Neuronal stem cell (in vitro differentiated cells): ENCODE data around the gene PRRC1.
A peak's percentile ranks its signal among the peaks of the same experiment; 100 is the strongest.

ENCODE experiments used
- DNase-seq: peaks from one replicate; pipeline ENCODE4 v3.0.0-alpha.2; 2013; ENCODE audit warnings: low spot score
- H2AFZ ChIP-seq: one replicate; pipeline ENCODE4 v1.6.1; 2013; ENCODE audit warnings: mild to moderate bottlenecking, low read length, inconsistent platforms
- H2AK5ac ChIP-seq: 2 replicates; pipeline ENCODE4 v1.6.1; 2013; ENCODE audit warnings: low read depth, mild to moderate bottlenecking, inconsistent platforms, low read length, moderate library complexity, mixed read lengths
- H2BK120ac ChIP-seq: 2 replicates; pipeline ENCODE4 v1.6.1; 2013; ENCODE audit warnings: low read depth, mild to moderate bottlenecking, inconsistent platforms, low read length, moderate library complexity, mixed read lengths
- H2BK12ac ChIP-seq: one replicate; pipeline ENCODE4 v1.6.1; 2013; ENCODE audit warnings: low read length, inconsistent platforms
- H2BK15ac ChIP-seq: 2 replicates; pipeline ENCODE4 v1.6.1; 2013; ENCODE audit warnings: mild to moderate bottlenecking, low read length, inconsistent platforms, mixed read lengths
- H2BK5ac ChIP-seq: one replicate; pipeline ENCODE4 v1.6.1; 2013; ENCODE audit warnings: inconsistent platforms, mild to moderate bottlenecking, low read length, moderate library complexity
- H3K14ac ChIP-seq: one replicate; pipeline ENCODE4 v1.6.1; 2013; ENCODE audit warnings: low read length, inconsistent platforms
- H3K18ac ChIP-seq: 2 replicates; pipeline ENCODE4 v1.6.1; 2013; ENCODE audit warnings: low read length, inconsistent platforms
- H3K23ac ChIP-seq: 2 replicates; pipeline ENCODE4 v1.6.1; 2013; ENCODE audit warnings: low read depth, mild to moderate bottlenecking, mixed read lengths, low read length, inconsistent platforms; ENCODE audit not compliant: poor library complexity
- H3K27ac ChIP-seq: replicated peaks from 3 replicates; pipeline ENCODE4 v1.5.1; 2013; ENCODE audit warnings: low read length, inconsistent platforms
- H3K27me3 ChIP-seq, 3 experiments: 2 replicates each; pipeline ENCODE4 v1.6.1; 2013; ENCODE audit warnings: low read length in 3 of 3, mild to moderate bottlenecking in 2 of 3, inconsistent platforms in 1 of 3, low read depth in 1 of 3, mixed read lengths in 1 of 3, moderate library complexity in 1 of 3; ENCODE audit not compliant: control insufficient read depth in 3 of 3, insufficient read depth in 3 of 3
- H3K36me3 ChIP-seq, 2 donors: replicated peaks in 1 of 2; 2 replicates each; pipeline ENCODE4 v1.6.1; 2013; ENCODE audit warnings: low read length in 2 of 2; ENCODE audit not compliant: control insufficient read depth in 2 of 2, insufficient read depth in 2 of 2
- H3K4ac ChIP-seq: 2 replicates; pipeline ENCODE4 v1.6.1; 2013; ENCODE audit warnings: inconsistent platforms, mild to moderate bottlenecking, low read length, moderate library complexity
- H3K4me1 ChIP-seq, 2 donors: 1 replicate in 1 of 2; 2 replicates in 1 of 2; pipeline ENCODE4 v1.6.1; 2013; ENCODE audit warnings: low read length in 2 of 2, low read depth in 1 of 2; ENCODE audit not compliant: control insufficient read depth in 2 of 2, insufficient read depth in 1 of 2
- H3K4me2 ChIP-seq: one replicate; pipeline ENCODE4 v1.6.1; 2013; ENCODE audit warnings: mild to moderate bottlenecking, low read length, inconsistent platforms; ENCODE audit not compliant: insufficient read depth, poor library complexity, severe bottlenecking
- H3K4me3 ChIP-seq, 2 donors: 2 replicates each; pipeline ENCODE4 v1.5.1; 2013; ENCODE audit warnings: low read length in 2 of 2, mild to moderate bottlenecking in 2 of 2, inconsistent platforms in 1 of 2, moderate library complexity in 1 of 2
- H3K79me1 ChIP-seq: one replicate; pipeline ENCODE4 v1.6.1; 2013; ENCODE audit warnings: low read depth, mild to moderate bottlenecking, inconsistent platforms, low read length, moderate library complexity
- H3K9ac ChIP-seq: one replicate; pipeline ENCODE4 v1.6.1; 2013; ENCODE audit warnings: mild to moderate bottlenecking, low read depth, low read length, inconsistent platforms; ENCODE audit not compliant: poor library complexity
- H3K9me3 ChIP-seq, 2 donors: replicated peaks in 1 of 2; 2 replicates each; pipeline versions ENCODE3 to v1.6.1; 2013; ENCODE audit warnings: low read length in 2 of 2, mild to moderate bottlenecking in 2 of 2, inconsistent platforms in 1 of 2, low read depth in 1 of 2, mixed read lengths in 1 of 2, moderate library complexity in 1 of 2; ENCODE audit not compliant: control insufficient read depth in 2 of 2, insufficient read depth in 1 of 2
- H4K8ac ChIP-seq: one replicate; pipeline ENCODE4 v1.6.1; 2013; ENCODE audit warnings: low read depth, mild to moderate bottlenecking, inconsistent platforms, low read length, moderate library complexity
- H4K91ac ChIP-seq: one replicate; pipeline ENCODE4 v1.6.1; 2013; ENCODE audit warnings: low read length, low read depth, mild to moderate bottlenecking, inconsistent platforms; ENCODE audit not compliant: poor library complexity
- WGBS, 2 donors: extraction: QIAGEN DNeasy Blood & Tissue Kit; methylation state at CpG; one replicate each; pipeline ENCODE4 v1.1.7; 2013; ENCODE audit warnings: missing lambda C conversion rate in 2 of 2, mixed read lengths in 1 of 2; ENCODE audit not compliant: insufficient read length in 2 of 2, insufficient replicate concordance in 1 of 2; ENCODE audit errors: extremely low coverage in 2 of 2; 5-methylcytosine and 5-hydroxymethylcytosine counted together

The PRRC1 gene

DNA sequence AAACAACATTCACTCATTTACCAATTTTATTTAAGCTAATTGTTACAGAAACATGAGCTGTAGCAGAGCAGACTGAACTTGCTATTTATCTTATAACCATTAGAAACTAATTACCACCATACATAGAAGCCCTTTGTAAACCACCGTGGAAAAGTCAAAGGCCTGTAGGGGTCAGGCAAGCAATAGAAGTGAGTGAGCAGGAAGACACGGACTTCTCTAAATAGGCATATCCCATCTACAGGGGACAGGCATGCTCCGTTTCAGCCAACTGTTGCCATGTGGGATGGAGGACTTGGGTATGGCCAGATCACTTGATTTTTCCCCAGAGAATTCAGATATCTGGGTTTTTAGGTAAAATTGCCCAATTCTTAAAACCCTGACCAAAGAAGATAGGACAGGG, 44.8 kb downstream of the PRRC1 start:
- H3K4ac ChIP-seq = no peak overlapping the region
- H3K4me2 ChIP-seq = no peak overlapping the region
- H2BK12ac ChIP-seq = no peak overlapping the region
- no peak overlapping the region for H2BK5ac ChIP-seq
- H2BK15ac ChIP-seq = no peak overlapping the region
- H3K27ac ChIP-seq = no peak overlapping the region
- no peaks in the 10 kb centered on the region for H3K4me1 ChIP-seq
- H3K79me1 ChIP-seq = no peaks in the 10 kb centered on the region
- H3K14ac ChIP-seq = no peak overlapping the region
- H4K91ac ChIP-seq = no peak overlapping the region
- H2AK5ac ChIP-seq = no peak overlapping the region
- WGBS, 2 donors = no CpG with 5 or more reads among the region's 3 CpGs
- H2AFZ ChIP-seq = no peak overlapping the region
- DNase-seq = peak; percentile 8
- no peak overlapping the region for H2BK120ac ChIP-seq
- H3K27me3 ChIP-seq = no peaks in the 10 kb centered on the region
- H4K8ac ChIP-seq = no peak overlapping the region
- no peak overlapping the region for H3K4me3 ChIP-seq
- no peaks in the 10 kb centered on the region for H3K9me3 ChIP-seq
- H3K18ac ChIP-seq = no peak overlapping the region
- H3K9ac ChIP-seq = no peak overlapping the region
- no peak overlapping the region for H3K23ac ChIP-seq
- H3K36me3 ChIP-seq = no peaks in the 10 kb centered on the region

DNA sequence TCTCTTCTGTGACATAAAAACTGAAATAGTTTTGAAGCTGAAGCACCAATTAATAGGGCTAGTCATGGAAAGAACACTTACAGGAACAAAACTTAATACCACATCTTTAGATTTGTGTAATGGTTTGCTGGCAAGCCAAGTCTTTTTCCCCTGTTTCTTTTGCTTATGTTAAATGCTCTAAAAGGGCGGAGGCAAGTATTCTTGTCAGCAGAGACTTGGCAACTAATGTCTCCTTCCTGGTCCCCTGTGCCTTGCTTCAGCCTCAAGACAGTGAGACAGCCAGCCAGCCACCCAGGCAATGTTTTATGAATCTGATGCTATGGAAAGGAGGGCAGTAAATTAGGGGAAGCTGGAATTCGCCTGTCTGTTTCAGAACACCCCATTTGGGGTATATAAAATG, 45.7 kb downstream of the PRRC1 start:
- Histone ChIP-seq H3K27ac (no peak overlapping the region), H3K23ac (no peak overlapping the region), H2BK15ac (no peak overlapping the region), H3K9ac (no peak overlapping the region), H2BK12ac (no peak overlapping the region), H3K14ac (no peak overlapping the region), H4K91ac (no peak overlapping the region), H2BK5ac (no peak overlapping the region), H2AFZ (no peak overlapping the region), H3K4me1 (no peaks in the 10 kb centered on the region), H2BK120ac (no peak overlapping the region), H3K18ac (no peak overlapping the region), H3K4me2 (no peak overlapping the region), H2AK5ac (no peak overlapping the region), H3K36me3 (no peaks in the 10 kb centered on the region), H3K4me3 (no peak overlapping the region), H4K8ac (no peak overlapping the region), H3K27me3 (no peaks in the 10 kb centered on the region), H3K9me3 (no peaks in the 10 kb centered on the region), H3K4ac (no peak overlapping the region), H3K79me1 (no peaks in the 10 kb centered on the region)
- DNase-seq = no peak
- WGBS, 2 donors = no CpG with 5 or more reads among the region's 2 CpGs

DNA sequence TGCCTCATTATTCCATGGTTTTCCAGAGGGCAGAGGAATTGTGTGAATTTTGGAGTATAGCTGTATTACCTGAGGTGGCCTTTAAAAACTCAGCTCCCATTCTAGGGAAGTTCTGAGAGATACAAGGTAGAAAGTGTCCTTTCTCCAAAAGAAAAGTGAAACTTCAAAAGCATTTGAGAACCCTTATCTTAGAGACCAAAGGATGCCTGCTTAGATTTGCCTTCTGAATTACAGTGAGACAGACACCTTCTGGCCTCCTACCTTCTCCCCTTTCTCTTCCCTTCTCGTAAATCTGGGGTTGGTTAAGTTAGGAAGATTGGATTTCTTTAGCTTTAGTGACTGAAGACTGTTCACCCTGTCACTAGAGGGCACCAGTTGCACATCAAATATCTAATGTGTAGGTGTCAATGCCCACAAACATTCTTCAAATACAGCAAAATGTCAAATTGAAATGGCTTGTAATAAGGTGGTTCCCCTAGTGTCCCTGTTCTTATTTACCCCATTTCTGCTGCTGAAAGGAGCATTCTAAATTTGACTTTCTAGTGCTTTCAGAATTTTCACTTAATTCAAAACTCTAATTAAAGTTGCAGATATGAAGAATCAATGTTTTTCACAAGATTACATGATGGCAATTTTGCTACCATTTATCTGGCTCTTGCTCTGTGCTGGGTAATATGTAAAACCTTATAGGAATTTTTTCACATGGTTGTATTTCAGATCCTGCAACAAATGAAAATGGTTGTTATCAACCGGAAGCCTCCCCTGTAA, 46.7 kb downstream of the PRRC1 start:
- no peaks in the 10 kb centered on the region for H3K4me1 ChIP-seq
- no peak overlapping the region for H3K23ac ChIP-seq
- no peak overlapping the region for H4K91ac ChIP-seq
- H3K36me3 ChIP-seq = no peaks in the 10 kb centered on the region
- H2BK120ac ChIP-seq = no peak overlapping the region
- H2BK12ac ChIP-seq = no peak overlapping the region
- no peak overlapping the region for H3K18ac ChIP-seq
- WGBS, 2 donors = no CpG with 5 or more reads among the region's 2 CpGs
- DNase-seq = peak; percentile 65
- H3K4ac ChIP-seq = no peak overlapping the region
- H3K27ac ChIP-seq = no peak overlapping the region
- H4K8ac ChIP-seq = no peak overlapping the region
- no peak overlapping the region for H3K4me3 ChIP-seq
- no peak overlapping the region for H2BK5ac ChIP-seq
- H2AFZ ChIP-seq = no peak overlapping the region
- H2AK5ac ChIP-seq = no peak overlapping the region
- no peaks in the 10 kb centered on the region for H3K9me3 ChIP-seq
- H3K79me1 ChIP-seq = no peaks in the 10 kb centered on the region
- H3K4me2 ChIP-seq = no peak overlapping the region
- H3K14ac ChIP-seq = no peak overlapping the region
- no peak overlapping the region for H3K9ac ChIP-seq
- H3K27me3 ChIP-seq = no peaks in the 10 kb centered on the region
- H2BK15ac ChIP-seq = no peak overlapping the region

DNA sequence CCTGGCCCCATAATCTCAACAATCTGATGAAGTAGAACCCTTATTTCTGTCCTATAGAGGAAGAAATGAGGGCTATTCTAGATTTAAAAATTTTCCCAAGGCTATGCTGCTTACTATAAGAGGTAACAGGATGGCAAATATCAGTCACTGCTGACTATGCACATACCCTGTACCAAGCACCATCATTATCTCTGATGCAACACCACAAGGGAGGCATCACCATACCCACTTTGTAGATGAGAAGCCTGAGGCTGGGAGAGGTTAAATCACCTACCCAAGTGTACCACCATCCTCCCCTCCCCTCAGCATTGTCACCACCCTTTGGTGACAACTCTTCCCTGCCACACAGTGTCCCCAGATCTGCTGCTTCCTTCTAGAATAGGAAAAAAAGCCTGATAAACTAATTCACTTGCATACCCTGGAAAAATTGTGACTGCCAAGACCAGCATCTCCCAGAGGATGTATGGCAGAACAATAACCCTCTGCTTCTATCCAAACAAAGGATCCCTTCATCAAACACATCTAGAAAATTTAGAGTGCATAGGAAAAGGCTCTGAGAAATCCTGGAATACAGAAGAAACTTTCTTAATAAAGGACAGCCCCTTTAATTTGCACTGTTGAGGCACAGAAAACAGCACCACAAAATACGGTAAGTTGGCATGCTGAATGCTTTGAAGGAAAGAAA, 48.3 kb downstream of the PRRC1 start:
- H2BK15ac ChIP-seq = no peak overlapping the region
- no peak overlapping the region for H2BK120ac ChIP-seq
- no peak overlapping the region for H4K8ac ChIP-seq
- H3K27me3 ChIP-seq = no peaks in the 10 kb centered on the region
- no peak overlapping the region for H3K27ac ChIP-seq
- H2AK5ac ChIP-seq = no peak overlapping the region
- H3K79me1 ChIP-seq = no peaks in the 10 kb centered on the region
- no peaks in the 10 kb centered on the region for H3K36me3 ChIP-seq
- H4K91ac ChIP-seq = no peak overlapping the region
- H3K4me1 ChIP-seq = no peaks in the 10 kb centered on the region
- H3K9me3 ChIP-seq = no peaks in the 10 kb centered on the region
- H3K23ac ChIP-seq = no peak overlapping the region
- H2BK5ac ChIP-seq = no peak overlapping the region
- no peak overlapping the region for H2BK12ac ChIP-seq
- no peak overlapping the region for H2AFZ ChIP-seq
- H3K14ac ChIP-seq = no peak overlapping the region
- H3K4me3 ChIP-seq = no peak overlapping the region
- no peak overlapping the region for H3K18ac ChIP-seq
- H3K9ac ChIP-seq = no peak overlapping the region
- H3K4ac ChIP-seq = no peak overlapping the region
- WGBS, 2 donors = no CpG with 5 or more reads among the region's 1 CpG
- DNase-seq = no peak
- no peak overlapping the region for H3K4me2 ChIP-seq
